Colonic mucosa (tissue), 4 donors: ENCODE data around the gene SLX9. TPM values are rescaled to one million over a fixed set of nuclear protein-coding genes. Genes with fewer than 3 reads are reported as not detected.
"Not testable (repeated sequence)": the region's sequence is repeated elsewhere in the genome, so short reads cannot be mapped to it uniquely, and the experiment has no call there.

ENCODE experiments used
- DNase-seq: peaks from one replicate; pipeline ENCODE4 v3.0.0-alpha.2; 2020
- H3K27ac ChIP-seq: fragments of 200-600 bp; one replicate; pipeline ENCODE4 v1.8.0; 2021
- H3K27me3 ChIP-seq: fragments of 200-600 bp; one replicate; pipeline ENCODE4 v1.8.0; 2021
- H3K36me3 ChIP-seq: fragments of 200-600 bp; one replicate; pipeline ENCODE4 v1.8.0; 2021
- H3K4me1 ChIP-seq: fragments of 200-600 bp; one replicate; pipeline ENCODE4 v1.8.0; 2021; ENCODE audit warnings: mild to moderate bottlenecking
- H3K4me3 ChIP-seq: fragments of 200-600 bp; one replicate; pipeline ENCODE4 v1.8.0; 2021
- H3K9ac ChIP-seq, 2 donors: one replicate each; pipeline ENCODE4 v1.7.0; 2013; ENCODE audit warnings: control low read depth in 2 of 2, low read depth in 2 of 2, low read length in 2 of 2
- H3K9me3 ChIP-seq: fragments of 200-600 bp; one replicate; pipeline ENCODE4 v1.8.0; 2021
- CTCF ChIP-seq: fragments of 200-600 bp; IDR thresholded peaks from one replicate; pipeline ENCODE4 v1.8.0; 2022; ENCODE audit warnings: antibody characterized with exemption, mild to moderate bottlenecking
- intact Hi-C: fragments of 100-400 bp; cut with DNase I; formaldehyde crosslinking; loops from one replicate; pipeline ENCODE4 v1.14.1; 2022
- total RNA-seq, 2 donors: library from RNA; stranded (reverse); fragmentation: NEBNext Ultra II Directional in 1 of 2; extraction: Animal tissue kit (Norgen Biotek cat#: 25700) in 1 of 2; gene quantifications; one replicate each; pipeline ENCODE4 v1.2.1, GENCODE V29; 2021
- donor health status: healthy.
- donor health status: DM: no; HTN: no; CAD: no.
- donor health status: DM: no; HTN: no; CAD: no.

SLX9 gene
- total RNA-seq, 2 donors from 2014 or later: 30.6 to 50.1 TPM

- no peaks in the 10 kb centered on the region for H3K36me3 ChIP-seq
- intact Hi-C loops: no loop called here
- H3K9me3 ChIP-seq: no peaks in the 10 kb centered on the region
- TF ChIP-seq CTCF: no peak
- no peaks in the 10 kb centered on the region for H3K4me1 ChIP-seq
- no peak overlapping the region for H3K9ac ChIP-seq
- no peak overlapping the region for H3K4me3 ChIP-seq
- no peak for DNase-seq
- no peak overlapping the region for H3K27ac ChIP-seq
- no peaks in the 10 kb centered on the region for H3K27me3 ChIP-seq
Observed at GRCh38 chr21:44974676-44975075, 34.8 kb downstream of the SLX9 start.

- Histone ChIP-seq H3K4me1 (no peaks in the 10 kb centered on the region), H3K27me3 (no peaks in the 10 kb centered on the region), H3K27ac (no peak overlapping the region), H3K4me3 (no peak overlapping the region), H3K9ac (no peak overlapping the region), H3K36me3 (no peaks in the 10 kb centered on the region), H3K9me3 (no peaks in the 10 kb centered on the region)
- TF ChIP-seq CTCF: no peak
- intact Hi-C loops: no loop called here
- no peak for DNase-seq
Observed at GRCh38 chr21:44975720-44976555, 36.1 kb downstream of the SLX9 start.

GRCh38 chr21:44976556-44977393 lies 36.9 kb downstream of the SLX9 start:
- H3K27ac ChIP-seq, intact Hi-C loops, H3K9me3 ChIP-seq, H3K9ac ChIP-seq, H3K4me3 ChIP-seq, H3K4me1 ChIP-seq, H3K27me3 ChIP-seq, DNase-seq, H3K36me3 ChIP-seq: not testable (repeated sequence)

- H3K4me1 ChIP-seq: no peaks in the 10 kb centered on the region
- no peak for DNase-seq
- no peaks in the 10 kb centered on the region for H3K9me3 ChIP-seq
- no peak overlapping the region for H3K27ac ChIP-seq
- no peaks in the 10 kb centered on the region for H3K27me3 ChIP-seq
- intact Hi-C loops: no loop called here
- no peaks in the 10 kb centered on the region for H3K36me3 ChIP-seq
- H3K4me3 ChIP-seq: no peak overlapping the region
- TF ChIP-seq CTCF: no peak
- H3K9ac ChIP-seq: no peak overlapping the region
Observed at GRCh38 chr21:44977616-44978340, 37.9 kb downstream of the SLX9 start.

GRCh38 chr21:44979687-44980561 lies 40.1 kb downstream of the SLX9 start:
- H3K4me1 ChIP-seq: no peaks in the 10 kb centered on the region
- H3K27me3 ChIP-seq: no peaks in the 10 kb centered on the region
- H3K4me3 ChIP-seq: no peak overlapping the region
- no peak for DNase-seq
- no peak for TF ChIP-seq CTCF
- H3K27ac ChIP-seq: no peak overlapping the region
- no peaks in the 10 kb centered on the region for H3K9me3 ChIP-seq
- H3K9ac ChIP-seq: no peak overlapping the region
- intact Hi-C loops: no loop called here
- no peaks in the 10 kb centered on the region for H3K36me3 ChIP-seq
